ENCODE results near the gene RPL9. TPM values are rescaled to one million over a fixed set of nuclear protein-coding genes. Genes with fewer than 3 reads are reported as not detected.
"Not testable (repeated sequence)": the region's sequence is repeated elsewhere in the genome, so short reads cannot be mapped to it uniquely, and the experiment has no call there.

Gene RPL9
- total and polyA plus RNA-seq, 2 of the 4 experiments (the other 2 are of a cell fraction): 1,627 to 1,905 TPM

DNA sequence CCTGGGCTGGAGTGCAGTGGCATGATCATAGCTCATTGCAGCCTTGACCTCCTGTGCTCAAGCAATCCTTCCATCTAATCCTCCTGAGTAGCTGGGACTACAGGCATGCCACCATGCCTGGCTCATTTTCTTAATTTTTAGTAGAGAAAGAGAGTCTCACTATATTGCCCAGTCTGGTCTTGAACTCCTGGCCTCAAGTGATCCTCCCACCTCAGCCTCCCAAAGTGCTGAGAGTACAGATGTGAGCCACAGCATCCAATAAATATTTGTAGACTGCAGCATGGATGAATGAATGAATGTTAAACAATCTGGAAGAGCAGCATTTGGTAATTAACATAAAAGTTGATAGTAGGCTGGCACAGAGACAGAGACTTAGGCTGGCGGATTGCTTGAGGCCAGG, 32.0 kb downstream of the RPL9 start:
- CTCF ChIA-PET: interaction anchor here (0.6 kb wide), 1 partner anchor 24 kb away, joined by 4 read pairs; no protein-coding TSS in a partner anchor

DNA sequence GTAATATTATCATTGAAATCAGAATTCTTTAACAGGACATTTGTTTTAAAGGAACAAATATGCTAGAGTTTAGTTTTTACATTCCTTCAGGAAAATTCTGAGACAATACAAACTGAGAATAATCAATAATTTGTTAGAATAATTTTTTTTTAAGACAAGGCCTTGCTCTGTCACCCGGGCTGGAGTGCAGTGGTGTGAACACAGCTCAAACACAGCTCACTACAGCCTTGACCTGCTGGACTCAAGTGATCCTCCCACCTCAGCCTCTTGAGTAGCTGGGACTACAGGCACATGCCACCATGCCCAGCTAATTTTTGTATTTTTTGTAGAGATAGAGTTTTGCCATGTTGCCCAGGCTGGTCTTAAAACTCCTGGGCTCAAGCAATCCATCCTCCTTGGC, 33.4 kb downstream of the RPL9 start:
- H3K9me3 ChIP-seq (ENCODE audit: control insufficient read depth, insufficient read depth, low read length); H3K79me1 ChIP-seq (ENCODE audit: low read depth in 1 of 2, low read length in 2 of 2); H3K9me1 ChIP-seq (ENCODE audit: insufficient read depth, low read length); H3K4ac ChIP-seq (ENCODE audit: low read depth, low read length); H3K23ac ChIP-seq (ENCODE audit: low read depth, low read length); H2BK5ac ChIP-seq (ENCODE audit: low read depth, low read length, poor library complexity, severe bottlenecking); DNase-seq; H3K18ac ChIP-seq (ENCODE audit: low read depth, low read length); H2BK20ac ChIP-seq (ENCODE audit: low read depth, low read length); CTCF ChIA-PET; H2AFZ ChIP-seq (replicated peaks; ENCODE audit: low read length, poor library complexity); in situ Hi-C loops (cut with MboI; ENCODE audit: low sequenced_read_pairs); H4K91ac ChIP-seq (ENCODE audit: insufficient read depth, low read depth, low read length); H3K14ac ChIP-seq (replicated peaks; ENCODE audit: low read depth, low read length); POLR2A ChIA-PET (ENCODE audit: unreplicated experiment); H2AK9ac ChIP-seq (replicated peaks; ENCODE audit: low read depth, low read length, poor library complexity); H3K4me3 ChIP-seq (ENCODE audit: insufficient read depth, low read depth, low read length); H4K20me1 ChIP-seq (ENCODE audit: insufficient read depth, low read length); H4K8ac ChIP-seq (ENCODE audit: low read depth in 2 of 2, low read length in 2 of 2); intact Hi-C loops (cut with micrococcal nuclease); H3K36me3 ChIP-seq (ENCODE audit: control insufficient read depth, insufficient read depth, low read length); H2AK5ac ChIP-seq (ENCODE audit: low read depth, low read length); H3K56ac ChIP-seq (ENCODE audit: extremely low read depth, insufficient read depth, low read length); H2BK120ac ChIP-seq (ENCODE audit: low read depth, low read length); H4K5ac ChIP-seq (ENCODE audit: low read depth, low read length); ATAC-seq (ENCODE audit: low read depth); H2BK15ac ChIP-seq (ENCODE audit: low read depth, low read length); H3K4me2 ChIP-seq (ENCODE audit: low read depth, low read length); H3K27ac ChIP-seq (ENCODE audit: insufficient read depth, low read length); H3K4me1 ChIP-seq (ENCODE audit: control insufficient read depth, insufficient read depth, low read length); H3K9ac ChIP-seq (ENCODE audit: low read depth, low read length); BruUV-seq (replicated peaks); H3K27me3 ChIP-seq (ENCODE audit: control insufficient read depth, insufficient read depth, low read length); dilution Hi-C loops (cut with HindIII; ENCODE audit: low sequenced_read_pairs, unreplicated experiment): not testable (repeated sequence)
- WGBS, 2 experiments (ENCODE audit: extremely low coverage in 2 of 2, insufficient read length in 1 of 2): no CpG with 5 or more reads among the region's 1 CpG

More for the DNA sequence above, 32.0 kb downstream of the RPL9 start:
- DNase-seq (no peak), ATAC-seq (ENCODE audit: low read depth) (no peak)
- Histone ChIP-seq H3K4me1 (ENCODE audit: control insufficient read depth, insufficient read depth, low read length) (no peaks in the 10 kb centered on the region), H3K36me3 (ENCODE audit: control insufficient read depth, insufficient read depth, low read length) (no peaks in the 10 kb centered on the region), H3K14ac (replicated peaks; ENCODE audit: low read depth, low read length) (no peak overlapping the region), H2AFZ (replicated peaks; ENCODE audit: low read length, poor library complexity) (no peak overlapping the region), H2BK5ac (ENCODE audit: low read depth, low read length, poor library complexity, severe bottlenecking) (no peak overlapping the region), H3K9ac (ENCODE audit: low read depth, low read length) (no peak overlapping the region), H3K9me3 (ENCODE audit: control insufficient read depth, insufficient read depth, low read length) (no peaks in the 10 kb centered on the region), H3K56ac (ENCODE audit: extremely low read depth, insufficient read depth, low read length) (no peak overlapping the region), H2AK9ac (replicated peaks; ENCODE audit: low read depth, low read length, poor library complexity) (no peak overlapping the region), H3K23ac (ENCODE audit: low read depth, low read length) (no peak overlapping the region), H3K4ac (ENCODE audit: low read depth, low read length) (no peak overlapping the region), H3K9me1 (ENCODE audit: insufficient read depth, low read length) (no peaks in the 10 kb centered on the region), H3K27me3 (ENCODE audit: control insufficient read depth, insufficient read depth, low read length) (peaks cover 2% of the 10 kb centered on the region; the same call in 1 of the 2 replicates), H4K8ac (ENCODE audit: low read depth in 2 of 2, low read length in 2 of 2) (no peak overlapping the region), H3K27ac (ENCODE audit: insufficient read depth, low read length) (no peak overlapping the region), H2AK5ac (ENCODE audit: low read depth, low read length) (no peak overlapping the region), H4K91ac (ENCODE audit: insufficient read depth, low read depth, low read length) (no peak overlapping the region), H3K79me1 (ENCODE audit: low read depth in 1 of 2, low read length in 2 of 2) (no peaks in the 10 kb centered on the region), H2BK15ac (ENCODE audit: low read depth, low read length) (no peak overlapping the region), H4K5ac (ENCODE audit: low read depth, low read length) (no peak overlapping the region), H2BK120ac (ENCODE audit: low read depth, low read length) (no peak overlapping the region), H3K4me3 (ENCODE audit: insufficient read depth, low read depth, low read length) (no peak overlapping the region), H2BK20ac (ENCODE audit: low read depth, low read length) (no peak overlapping the region), H4K20me1 (ENCODE audit: insufficient read depth, low read length) (no peaks in the 10 kb centered on the region), H3K4me2 (ENCODE audit: low read depth, low read length) (no peak overlapping the region), H3K18ac (ENCODE audit: low read depth, low read length) (no peak overlapping the region)
- in situ Hi-C loops (cut with MboI; ENCODE audit: low sequenced_read_pairs): no loop called here
- no CpG with 5 or more reads among the region's 1 CpG for WGBS, 2 experiments (ENCODE audit: extremely low coverage in 2 of 2, insufficient read length in 1 of 2)
- intact Hi-C loops (cut with micrococcal nuclease): no loop called here
- BruUV-seq (replicated peaks): no TSS peak
- POLR2A ChIA-PET (ENCODE audit: unreplicated experiment): no interaction called here
- dilution Hi-C loops (cut with HindIII; ENCODE audit: low sequenced_read_pairs, unreplicated experiment): no loop called here
- TF ChIP-seq RAD21 (IDR thresholded peaks at IDR 0.05; ENCODE audit: low read length) (no peak), RCOR1 (IDR thresholded peaks at IDR 0.05; ENCODE audit: insufficient replicate concordance, low read length) (no peak), RFX5 (IDR thresholded peaks at IDR 0.05; ENCODE audit: low read depth, low read length) (no peak), MAZ (IDR thresholded peaks at IDR 0.05; ENCODE audit: borderline replicate concordance, low read depth, low read length) (no peak), FOS (IDR thresholded peaks at IDR 0.05; ENCODE audit: low read depth, low read length) (no peak), SMC3 (IDR thresholded peaks at IDR 0.05; ENCODE audit: low read depth, low read length) (no peak), POLR2A (IDR thresholded peaks at IDR 0.05; ENCODE audit: low read depth, low read length) (no peak), BHLHE40 (IDR thresholded peaks at IDR 0.05; ENCODE audit: low read depth, low read length) (no peak)
- TF ChIP-seq, protein P1, sequence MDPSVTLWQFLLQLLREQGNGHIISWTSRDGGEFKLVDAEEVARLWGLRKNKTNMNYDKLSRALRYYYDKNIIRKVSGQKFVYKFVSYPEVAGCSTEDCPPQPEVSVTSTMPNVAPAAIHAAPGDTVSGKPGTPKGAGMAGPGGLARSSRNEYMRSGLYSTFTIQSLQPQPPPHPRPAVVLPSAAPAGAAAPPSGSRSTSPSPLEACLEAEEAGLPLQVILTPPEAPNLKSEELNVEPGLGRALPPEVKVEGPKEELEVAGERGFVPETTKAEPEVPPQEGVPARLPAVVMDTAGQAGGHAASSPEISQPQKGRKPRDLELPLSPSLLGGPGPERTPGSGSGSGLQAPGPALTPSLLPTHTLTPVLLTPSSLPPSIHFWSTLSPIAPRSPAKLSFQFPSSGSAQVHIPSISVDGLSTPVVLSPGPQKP (IDR thresholded peaks at IDR 0.05; ENCODE audit: borderline replicate concordance, low read depth, low read length): no peak
